Ascending aorta (tissue), 2 donors: ENCODE data around the gene TSHZ3. TPM values are rescaled to one million over a fixed set of nuclear protein-coding genes. Genes with fewer than 3 reads are reported as not detected.
A peak's percentile ranks its signal among the peaks of the same experiment; 100 is the strongest.

Experiments
- DNase-seq, 2 donors: peaks; one replicate each; pipeline ENCODE4 v3.0.0-alpha.2; 2019; ENCODE audit warnings: low spot score in 2 of 2
- H3K27ac ChIP-seq, 2 donors: fragments of 200-600 bp; sonication (generic); one replicate each; pipeline ENCODE4 v1.5.1; 2016 to 2017; ENCODE audit warnings: mild to moderate bottlenecking in 1 of 2
- H3K27me3 ChIP-seq: fragments of 200-600 bp; sonication (generic); one replicate; pipeline ENCODE4 v1.5.1; 2017
- H3K36me3 ChIP-seq, 2 donors: fragments of 200-600 bp; sonication (generic); one replicate each; pipeline ENCODE4 v1.5.1; 2016
- H3K4me1 ChIP-seq, 2 donors: fragments of 200-600 bp; sonication (generic); one replicate each; pipeline ENCODE4 v1.5.1; 2016 to 2017; ENCODE audit warnings: mild to moderate bottlenecking in 1 of 2
- H3K4me3 ChIP-seq, 2 donors: fragments of 200-600 bp; sonication (generic); one replicate each; pipeline ENCODE4 v1.5.1; 2016 to 2017; ENCODE audit warnings: mild to moderate bottlenecking in 1 of 2
- H3K9me3 ChIP-seq, 2 donors: fragments of 200-600 bp; sonication (generic); one replicate each; pipeline ENCODE4 v1.5.1; 2016
- intact Hi-C: fragments of 100-400 bp; cut with DNase I; formaldehyde crosslinking; loops from one replicate; pipeline ENCODE4 v1.15.1; 2023
- total RNA-seq: library from RNA; depleted of rRNA; stranded (reverse); fragments of >200 nt; gene quantifications from one replicate; pipeline ENCODE4 v1.1.0, GENCODE V29; 2016
- TF ChIP-seq, protein P1 (sequence below), 3 experiments: fragments of 200-600 bp in 2 of 3; fragments of 450-650 bp in 1 of 3; sonication (generic) in 2 of 3; IDR thresholded peaks; one replicate each; pipeline ENCODE4 v1.5.1; 2016 to 2019; ENCODE audit warnings: antibody characterized with exemption in 3 of 3, mild to moderate bottlenecking in 1 of 3, moderate library complexity in 1 of 3

The TSHZ3 gene
- total RNA-seq, 1 donor from 2014 or later = 9.9 TPM

GRCh38 chr19:31332096-31332495 lies 17.1 kb downstream of the TSHZ3 start:
- no peaks in the 10 kb centered on the region for H3K27me3 ChIP-seq
- no peaks in the 10 kb centered on the region for H3K36me3 ChIP-seq
- no peak overlapping the region for H3K27ac ChIP-seq
- TF ChIP-seq, protein P1, sequence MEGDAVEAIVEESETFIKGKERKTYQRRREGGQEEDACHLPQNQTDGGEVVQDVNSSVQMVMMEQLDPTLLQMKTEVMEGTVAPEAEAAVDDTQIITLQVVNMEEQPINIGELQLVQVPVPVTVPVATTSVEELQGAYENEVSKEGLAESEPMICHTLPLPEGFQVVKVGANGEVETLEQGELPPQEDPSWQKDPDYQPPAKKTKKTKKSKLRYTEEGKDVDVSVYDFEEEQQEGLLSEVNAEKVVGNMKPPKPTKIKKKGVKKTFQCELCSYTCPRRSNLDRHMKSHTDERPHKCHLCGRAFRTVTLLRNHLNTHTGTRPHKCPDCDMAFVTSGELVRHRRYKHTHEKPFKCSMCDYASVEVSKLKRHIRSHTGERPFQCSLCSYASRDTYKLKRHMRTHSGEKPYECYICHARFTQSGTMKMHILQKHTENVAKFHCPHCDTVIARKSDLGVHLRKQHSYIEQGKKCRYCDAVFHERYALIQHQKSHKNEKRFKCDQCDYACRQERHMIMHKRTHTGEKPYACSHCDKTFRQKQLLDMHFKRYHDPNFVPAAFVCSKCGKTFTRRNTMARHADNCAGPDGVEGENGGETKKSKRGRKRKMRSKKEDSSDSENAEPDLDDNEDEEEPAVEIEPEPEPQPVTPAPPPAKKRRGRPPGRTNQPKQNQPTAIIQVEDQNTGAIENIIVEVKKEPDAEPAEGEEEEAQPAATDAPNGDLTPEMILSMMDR (IDR thresholded peaks at IDR 0.05) = no peak
- DNase-seq = no peak
- H3K4me3 ChIP-seq = no peak overlapping the region
- intact Hi-C loops = no loop called here
- no peaks in the 10 kb centered on the region for H3K4me1 ChIP-seq
- no peaks in the 10 kb centered on the region for H3K9me3 ChIP-seq

GRCh38 chr19:31331536-31331935 lies 17.7 kb downstream of the TSHZ3 start:
- DNase-seq = no peak
- Histone ChIP-seq H3K4me3 (no peak overlapping the region), H3K9me3 (no peaks in the 10 kb centered on the region), H3K36me3 (no peaks in the 10 kb centered on the region), H3K4me1 (no peaks in the 10 kb centered on the region), H3K27me3 (no peaks in the 10 kb centered on the region), H3K27ac (no peak overlapping the region)
- TF ChIP-seq, protein P1 (IDR thresholded peaks at IDR 0.05) = no peak
- intact Hi-C loops = no loop called here

- H3K27ac ChIP-seq = peak overlapping the region in 1 of 2 donors; percentile 45
- no peaks in the 10 kb centered on the region for H3K36me3 ChIP-seq
- no peak for DNase-seq
- no peaks in the 10 kb centered on the region for H3K9me3 ChIP-seq
- H3K4me3 ChIP-seq = no peak overlapping the region
- H3K27me3 ChIP-seq = no peaks in the 10 kb centered on the region
- no peaks in the 10 kb centered on the region for H3K4me1 ChIP-seq
- TF ChIP-seq, protein P1 (IDR thresholded peaks at IDR 0.05) = no peak
- intact Hi-C loops = no loop called here
These were observed 18.5 kb downstream of the TSHZ3 start for GRCh38 chr19:31330761-31331160.

DNA sequence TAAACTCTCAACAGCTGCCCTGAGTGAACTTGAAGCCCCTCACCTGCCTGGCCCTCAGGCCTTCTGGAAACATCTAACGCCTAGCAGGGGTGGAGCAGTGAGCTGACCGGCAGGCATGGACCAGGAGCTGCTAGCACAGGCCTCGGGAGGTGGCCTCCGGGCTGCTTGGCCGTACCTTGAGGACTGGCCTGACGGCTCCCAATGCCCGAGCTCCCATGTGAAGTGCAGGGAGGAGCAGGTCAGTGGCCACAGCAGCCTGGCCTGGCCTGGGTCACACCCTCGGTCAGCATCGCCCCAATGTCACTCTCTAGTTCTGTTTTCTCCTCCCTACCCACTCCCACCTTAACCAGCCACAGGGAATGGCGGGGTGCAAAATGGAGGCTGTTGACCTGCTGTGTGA lies 19.0 kb downstream of the TSHZ3 start:
- no peaks in the 10 kb centered on the region for H3K27me3 ChIP-seq
- H3K27ac ChIP-seq = peak overlapping the region in 1 of 2 donors; percentile 45
- H3K36me3 ChIP-seq = no peaks in the 10 kb centered on the region
- H3K4me3 ChIP-seq = no peak overlapping the region
- DNase-seq = no peak
- no peaks in the 10 kb centered on the region for H3K4me1 ChIP-seq
- TF ChIP-seq, protein P1 (IDR thresholded peaks at IDR 0.05) = no peak
- intact Hi-C loops = no loop called here
- H3K9me3 ChIP-seq = no peaks in the 10 kb centered on the region

- no peak for DNase-seq
- H3K9me3 ChIP-seq = no peaks in the 10 kb centered on the region
- no peaks in the 10 kb centered on the region for H3K4me1 ChIP-seq
- TF ChIP-seq, protein P1 (IDR thresholded peaks at IDR 0.05) = no peak
- no peaks in the 10 kb centered on the region for H3K27me3 ChIP-seq
- no peaks in the 10 kb centered on the region for H3K36me3 ChIP-seq
- H3K27ac ChIP-seq = peak overlapping the region in 1 of 2 donors; percentile 45
- intact Hi-C loops = no loop called here
- no peak overlapping the region for H3K4me3 ChIP-seq
These were observed 19.4 kb downstream of the TSHZ3 start for GRCh38 chr19:31329819-31330218.

DNA sequence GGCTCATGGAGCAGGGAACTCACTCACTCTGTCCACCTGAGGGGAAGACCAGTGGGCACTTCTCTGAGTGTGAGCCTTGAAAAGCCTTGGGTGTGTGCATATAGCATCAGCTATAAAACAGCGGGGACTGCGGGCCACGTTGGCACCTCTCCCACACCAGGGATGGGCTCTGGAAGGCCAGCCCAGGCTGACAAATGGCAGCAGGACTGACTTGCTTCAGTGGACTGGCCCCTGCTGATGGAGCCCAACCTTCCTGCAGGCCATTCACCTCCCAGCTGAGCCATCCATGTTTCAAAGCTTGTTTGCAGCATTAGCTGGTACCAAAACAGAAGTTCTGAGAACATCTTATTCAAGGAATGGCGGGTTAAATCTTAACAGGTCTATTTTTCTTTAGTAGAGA lies 21.0 kb downstream of the TSHZ3 start:
- no peak for DNase-seq
- no peak overlapping the region for H3K27ac ChIP-seq

More for the DNA sequence above, 21.0 kb downstream of the TSHZ3 start:
- Histone ChIP-seq H3K9me3 (no peaks in the 10 kb centered on the region), H3K4me3 (no peak overlapping the region), H3K27me3 (no peaks in the 10 kb centered on the region), H3K4me1 (no peaks in the 10 kb centered on the region), H3K36me3 (no peaks in the 10 kb centered on the region)
- intact Hi-C loops = no loop called here
- TF ChIP-seq, protein P1 (IDR thresholded peaks at IDR 0.05) = no peak
